Amniotic epithelial cell (primary cell): ENCODE results near the gene CD40LG.

Experiments
- DNase-seq: peaks from one replicate; pipeline ENCODE4 v3.0.0-alpha.2; 2010; ENCODE audit warnings: low read depth

CD40LG gene

DNA sequence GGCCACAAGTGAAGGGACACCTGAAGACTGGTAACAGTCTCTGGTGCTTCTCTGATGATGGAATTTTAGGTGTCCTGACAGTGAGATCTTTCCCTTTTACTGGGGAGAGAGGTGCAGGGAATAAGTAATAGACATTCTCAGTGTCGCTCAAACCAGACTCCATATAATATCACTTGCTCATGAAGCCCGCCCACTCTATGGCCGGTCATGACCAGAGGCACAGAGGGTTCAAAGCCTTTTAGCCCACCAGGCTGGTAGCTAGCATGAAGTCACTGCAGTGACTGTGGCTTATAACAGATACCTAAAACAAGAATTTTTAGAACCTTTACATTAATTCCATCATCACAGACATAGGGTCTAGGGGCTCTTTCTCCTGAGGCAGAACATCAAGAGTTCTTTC lies 2.9 kb downstream of the CD40LG start:
- DNase-seq, result no peak

DNA sequence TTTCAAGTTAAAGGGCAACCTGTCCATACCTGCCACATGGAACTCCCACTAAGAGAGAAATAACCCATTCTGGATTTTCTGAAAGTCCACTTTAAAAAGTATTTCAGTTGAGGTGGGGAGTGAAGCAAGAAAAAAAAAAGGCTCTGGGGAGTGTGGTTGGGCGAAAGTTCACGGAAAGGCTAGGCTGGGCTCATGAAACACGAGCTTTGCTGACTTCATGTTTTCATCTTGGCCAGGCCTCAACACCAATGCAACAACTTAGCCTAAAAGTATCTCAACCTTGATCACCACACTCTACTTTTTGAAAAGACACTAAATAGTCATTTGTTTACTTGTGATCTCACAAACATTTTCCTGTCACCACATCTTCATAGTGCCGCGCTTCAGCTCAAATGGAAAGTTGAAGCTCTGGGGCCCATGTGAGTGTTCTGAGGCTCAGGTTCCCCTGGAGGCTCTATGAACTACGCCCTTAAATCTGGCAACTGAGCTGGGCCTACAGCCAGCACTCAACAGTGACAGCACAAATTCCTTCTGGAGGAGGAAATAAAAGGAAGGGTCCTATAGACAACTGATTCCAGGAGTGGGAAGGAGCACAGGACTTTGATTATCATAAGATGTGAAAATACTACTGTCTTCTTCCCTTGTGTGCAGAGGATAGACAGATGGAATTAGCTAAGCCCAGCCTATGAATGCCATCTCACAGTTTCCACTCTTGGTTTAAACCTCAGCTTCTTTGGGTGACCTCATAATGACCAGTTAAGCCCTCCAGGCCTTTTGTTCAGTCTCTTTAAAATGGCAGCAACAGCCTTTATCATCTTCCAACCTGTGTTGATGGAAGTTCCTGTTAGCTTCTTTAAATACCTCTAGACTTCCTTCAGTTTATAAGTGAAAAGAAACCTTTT lies 5.1 kb downstream of the CD40LG start:
- no peak for DNase-seq

DNA sequence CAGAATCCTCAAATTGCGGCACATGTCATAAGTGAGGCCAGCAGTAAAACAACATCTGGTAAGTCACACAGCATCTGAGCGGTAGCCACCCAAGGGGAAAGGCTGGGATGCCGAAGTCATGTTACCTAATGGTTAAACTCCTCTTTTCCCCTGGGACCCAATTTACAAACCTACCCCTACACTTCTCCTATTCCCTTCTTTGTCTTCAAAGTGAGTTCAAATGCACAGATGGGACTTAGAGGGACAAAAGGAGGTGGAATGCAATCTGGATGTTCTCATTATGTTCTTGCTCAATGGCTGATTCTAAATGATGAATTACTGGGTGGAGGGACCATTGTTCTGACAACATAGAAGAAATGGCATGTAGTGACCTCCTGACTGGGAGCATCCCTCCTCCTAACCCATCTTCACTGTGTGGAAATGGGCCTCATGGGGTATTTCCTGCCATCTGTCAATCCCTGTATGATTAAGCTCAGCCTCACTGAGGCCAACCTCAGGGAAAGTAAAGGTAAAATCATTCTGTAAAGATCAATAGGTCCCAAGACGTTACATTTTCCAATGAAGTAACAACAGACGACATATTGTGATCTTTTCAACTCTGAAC lies 8.5 kb downstream of the CD40LG start:
- DNase-seq, result no peak

DNA sequence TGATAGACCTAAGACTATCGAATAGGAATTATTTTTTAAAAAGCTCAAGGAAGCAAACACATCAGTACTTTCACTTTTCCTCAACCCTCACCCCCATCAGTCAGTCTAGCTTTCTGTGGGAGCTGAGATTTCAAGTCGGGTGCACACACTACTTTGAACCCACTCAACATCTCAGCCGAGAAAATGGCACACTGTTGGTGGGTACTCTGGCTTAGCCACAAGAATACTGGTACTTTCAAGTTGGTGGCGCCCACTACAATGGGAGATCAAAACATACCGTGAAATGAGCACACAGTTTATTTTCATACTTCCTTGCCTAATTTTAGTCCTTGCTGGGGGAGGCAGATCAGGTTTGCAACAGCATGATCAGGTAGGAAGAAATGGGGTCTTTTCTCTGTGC lies 10.2 kb downstream of the CD40LG start:
- no peak for DNase-seq

DNA sequence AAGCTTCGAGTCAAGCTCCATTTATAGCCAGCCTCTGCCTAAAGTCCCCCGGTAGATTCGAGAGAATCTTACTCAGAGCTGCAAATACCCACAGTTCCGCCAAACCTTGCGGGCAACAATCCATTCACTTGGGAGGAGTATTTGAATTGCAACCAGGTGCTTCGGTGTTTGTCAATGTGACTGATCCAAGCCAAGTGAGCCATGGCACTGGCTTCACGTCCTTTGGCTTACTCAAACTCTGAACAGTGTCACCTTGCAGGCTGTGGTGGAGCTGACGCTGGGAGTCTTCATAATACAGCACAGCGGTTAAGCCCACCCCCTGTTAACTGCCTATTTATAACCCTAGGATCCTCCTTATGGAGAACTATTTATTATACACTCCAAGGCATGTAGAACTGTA lies 11.2 kb downstream of the CD40LG start:
- no peak for DNase-seq

DNA sequence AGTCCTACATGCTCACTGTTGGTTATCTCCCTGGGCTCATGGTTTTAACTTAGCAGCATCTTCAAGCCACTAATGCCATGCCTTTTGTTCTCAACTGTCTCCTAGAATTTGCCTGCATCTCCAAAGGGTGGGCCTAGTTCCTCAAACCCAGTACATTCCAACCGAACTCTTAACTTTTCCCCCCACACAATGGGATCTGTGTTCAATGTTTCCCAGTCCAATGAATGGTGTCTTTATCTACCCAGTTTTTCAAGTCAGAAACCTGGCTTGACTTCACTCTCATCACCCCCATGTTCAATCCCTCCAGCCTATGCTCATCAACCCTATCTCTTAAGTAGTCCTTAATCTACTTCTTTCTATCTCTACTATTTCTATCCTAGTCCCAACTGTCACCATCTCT lies 12.9 kb downstream of the CD40LG start:
- DNase-seq, result no peak

DNA sequence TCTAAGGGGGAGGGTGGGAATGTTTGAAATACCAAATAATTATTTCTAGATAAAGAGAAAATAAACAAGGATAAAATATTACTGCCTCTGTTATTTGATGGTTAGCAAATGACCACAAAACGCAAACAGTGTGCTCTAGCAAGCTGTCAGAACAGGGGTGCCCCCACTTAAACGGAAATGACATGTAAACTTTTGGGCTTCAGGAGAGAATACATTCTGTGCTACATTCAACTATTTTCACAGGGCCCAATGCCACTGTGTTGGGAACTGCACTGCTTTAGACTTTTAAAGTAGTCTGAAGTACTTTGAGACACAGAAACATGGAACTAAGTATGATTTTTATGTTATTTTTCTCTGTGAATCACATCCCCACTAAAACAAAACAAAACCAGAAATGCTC lies 14.1 kb downstream of the CD40LG start:
- no peak for DNase-seq

DNA sequence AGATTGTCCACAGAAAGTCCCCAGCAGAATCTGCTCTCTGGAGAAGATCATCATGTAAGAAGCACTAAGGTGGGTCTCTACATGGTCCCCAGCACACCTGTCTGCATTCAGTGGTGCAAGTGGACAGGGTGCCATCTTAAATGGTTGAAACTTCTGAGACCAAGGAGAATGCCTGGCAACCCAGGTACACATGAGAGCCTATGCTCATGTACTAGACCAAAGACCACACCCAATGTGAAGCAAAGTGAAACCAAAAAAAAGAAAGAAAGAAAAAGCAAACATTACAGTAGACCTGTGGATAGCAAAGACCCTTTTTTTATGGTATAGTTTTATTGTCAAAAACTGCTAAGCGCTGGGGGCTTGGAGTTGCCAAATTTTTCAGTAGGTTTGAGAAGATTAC lies 15.0 kb downstream of the CD40LG start:
- no peak for DNase-seq

DNA sequence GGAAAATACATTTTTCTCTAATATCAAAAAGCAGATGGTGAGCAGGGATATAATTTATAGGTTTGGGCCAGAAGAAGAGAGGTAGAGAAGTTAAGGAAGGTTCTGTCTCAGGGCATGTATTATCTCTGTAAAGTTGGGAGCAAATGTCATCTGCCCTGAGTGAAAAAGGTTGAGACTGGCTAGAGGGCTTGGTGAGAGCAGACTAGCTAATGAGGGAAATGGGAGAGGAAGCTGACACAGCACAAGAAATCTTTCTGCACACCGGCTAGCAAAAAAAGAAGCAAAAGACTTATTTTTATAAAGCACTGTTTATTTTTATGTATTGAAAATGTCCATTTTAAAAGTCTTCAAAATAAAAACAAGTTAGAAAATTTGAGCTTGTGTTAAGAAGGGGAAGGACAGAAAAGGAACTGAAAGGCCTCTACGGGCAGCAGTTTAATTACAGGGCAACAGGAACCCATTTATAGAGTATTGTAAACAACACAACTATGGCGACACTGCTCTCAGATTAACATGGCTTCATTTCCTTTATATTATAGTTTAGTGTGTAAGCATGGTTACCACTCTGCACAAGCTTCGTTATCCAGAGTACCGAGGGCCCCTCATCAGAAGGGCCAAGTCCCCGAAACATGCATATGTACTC lies 17.4 kb downstream of the CD40LG start:
- DNase-seq, result no peak

DNA sequence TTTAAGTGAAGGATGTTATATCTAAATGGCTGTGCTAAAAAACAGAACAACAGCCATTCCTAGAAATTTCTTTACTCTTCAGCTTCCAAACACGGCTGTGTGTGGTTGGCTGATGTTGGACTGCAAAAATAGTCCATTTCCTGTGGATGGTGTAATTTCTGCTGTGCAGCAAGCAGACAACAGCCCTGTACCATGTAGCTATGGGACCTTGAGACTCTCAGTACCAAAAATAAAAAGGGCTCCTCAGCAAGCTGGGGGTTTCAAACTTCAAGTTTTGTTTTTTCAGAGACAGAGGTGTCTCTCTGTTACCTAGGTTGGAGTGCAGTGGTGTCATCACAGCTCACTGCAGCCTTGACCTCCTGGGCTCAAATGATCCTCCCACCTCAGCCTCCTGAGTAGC lies 18.1 kb downstream of the CD40LG start:
- no peak for DNase-seq

DNA sequence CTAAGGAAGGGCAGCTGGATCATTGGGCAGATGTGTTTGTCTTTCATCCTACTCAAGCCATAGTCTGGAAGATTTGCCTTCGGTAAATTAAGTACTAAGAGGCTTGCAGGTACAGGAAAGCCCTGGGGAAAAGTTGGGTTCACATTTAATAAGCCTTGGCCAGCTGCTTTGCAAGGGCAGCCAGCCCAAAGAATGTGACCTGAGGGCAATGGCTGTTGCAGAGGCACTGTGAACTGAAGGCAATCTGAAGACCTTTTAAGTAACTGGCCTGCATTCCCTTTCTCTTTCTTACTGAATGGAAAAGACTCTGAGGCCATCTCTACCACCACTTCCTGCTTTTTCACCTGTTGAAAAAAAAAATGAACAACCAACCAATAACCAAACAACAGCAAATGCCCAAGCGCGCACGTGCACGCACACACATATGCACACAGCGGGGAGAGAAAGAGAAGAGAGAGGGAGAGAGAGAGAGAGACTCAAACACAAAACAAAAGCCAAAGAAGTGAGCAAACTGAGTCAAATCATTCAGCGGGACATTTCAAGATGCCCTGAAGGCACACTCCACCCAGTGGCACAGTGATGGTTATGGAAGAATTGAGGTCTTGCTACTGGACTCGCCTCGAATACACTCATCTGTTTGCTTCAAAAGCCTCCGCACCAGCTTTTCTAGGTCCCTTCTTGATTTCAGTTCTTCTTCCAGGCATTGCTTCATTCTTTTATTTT lies 19.6 kb downstream of the CD40LG start:
- DNase-seq, result no peak

DNA sequence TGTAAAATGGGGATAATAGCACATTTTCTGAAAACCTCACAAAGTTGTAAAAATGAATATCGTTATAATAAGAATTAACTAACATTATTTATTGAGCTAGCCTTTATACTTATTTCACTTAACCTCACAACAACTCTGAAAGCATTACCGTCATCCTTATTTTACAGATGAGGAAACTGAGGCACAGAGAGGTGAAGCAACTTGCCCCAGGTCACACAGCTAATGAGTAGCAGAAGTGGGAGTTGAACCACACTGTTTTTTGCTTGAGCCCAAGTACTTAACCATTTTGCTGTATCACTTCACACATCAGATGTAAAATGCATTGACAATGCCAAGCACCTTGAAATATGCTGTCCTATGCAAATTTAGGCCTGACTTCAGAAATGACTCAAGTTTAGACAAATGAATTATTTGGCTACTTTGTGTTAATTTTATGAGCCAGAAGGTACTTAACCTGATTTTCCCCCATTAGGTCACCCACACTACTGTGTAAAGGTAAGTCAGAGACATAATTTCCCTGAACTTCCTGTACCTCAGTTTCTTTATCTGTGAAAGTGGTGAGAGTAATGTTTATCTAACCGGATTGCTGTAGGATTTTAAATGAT lies 23.1 kb downstream of the CD40LG start:
- DNase-seq, result no peak

DNA sequence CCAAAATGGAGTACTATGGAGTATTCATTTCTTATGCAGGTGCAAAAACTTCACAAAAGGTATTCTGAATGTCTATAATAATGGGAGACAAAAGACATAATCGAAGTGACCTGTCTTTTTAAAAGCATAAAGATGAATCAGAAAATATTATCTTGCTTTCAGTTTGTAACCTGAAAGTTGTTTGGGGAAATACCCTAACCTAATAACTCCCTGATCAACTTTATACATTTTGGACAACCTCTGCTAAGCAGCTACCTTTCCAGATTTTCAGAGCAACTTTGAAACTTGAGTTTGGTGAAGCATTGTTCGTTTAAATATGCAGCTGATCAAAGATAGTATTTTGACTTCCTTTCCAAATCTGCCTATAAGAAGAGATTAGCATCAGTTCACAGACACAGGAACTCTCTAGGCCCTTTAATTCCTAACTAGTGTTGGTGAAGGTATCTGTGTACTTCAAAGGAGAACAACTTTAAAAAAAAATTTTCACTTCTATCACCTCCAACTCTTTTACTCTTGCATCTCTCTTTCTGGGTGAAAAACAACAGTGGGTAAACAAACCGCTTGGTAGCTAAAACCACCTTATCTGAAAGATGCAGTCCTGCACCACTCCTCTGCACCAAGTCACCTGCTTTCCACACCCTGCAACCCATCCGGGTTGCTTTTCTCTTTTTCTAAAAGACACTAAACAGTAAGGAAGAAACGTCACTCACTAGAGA lies 26.5 kb downstream of the CD40LG start:
- no peak for DNase-seq

DNA sequence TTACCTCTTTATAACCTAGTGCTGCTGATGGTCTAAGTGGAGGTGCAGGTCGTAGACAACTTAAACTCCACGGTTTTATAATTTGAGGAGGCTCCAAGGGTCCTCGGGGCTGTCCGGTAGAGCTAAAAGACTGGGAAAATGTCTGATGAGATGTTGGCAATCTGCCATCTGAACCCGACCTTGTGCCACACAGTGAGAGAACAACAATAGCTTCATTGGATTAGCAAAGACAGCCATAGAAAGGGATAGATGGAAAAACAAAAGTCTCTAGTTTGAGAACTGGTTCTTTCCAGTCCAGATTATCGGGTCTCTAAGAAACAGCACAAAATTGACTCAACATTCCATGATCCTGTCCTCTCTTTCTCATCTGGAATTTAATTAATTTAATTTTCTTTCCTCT lies 31.6 kb downstream of the CD40LG start:
- DNase-seq, result no peak

DNA sequence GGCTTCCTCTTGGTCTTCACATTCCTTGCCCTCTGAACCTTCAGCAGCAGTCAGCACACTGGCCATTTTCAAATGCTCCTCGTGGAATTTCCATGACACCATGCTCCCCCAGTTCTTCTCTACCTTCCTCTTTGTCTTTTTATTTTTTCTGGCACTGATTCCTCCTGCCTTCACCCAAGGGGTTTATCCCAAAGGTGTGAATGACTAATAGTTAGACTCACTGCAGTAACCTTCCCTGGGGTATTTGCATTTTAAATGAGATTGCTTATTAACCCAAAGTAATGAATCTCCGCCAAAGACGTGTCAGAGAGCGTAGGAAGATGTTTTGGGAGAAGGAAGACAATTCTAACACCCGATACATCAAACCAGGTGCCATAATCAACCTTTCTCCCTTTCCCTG lies 36.2 kb downstream of the CD40LG start:
- DNase-seq, result no peak

DNA sequence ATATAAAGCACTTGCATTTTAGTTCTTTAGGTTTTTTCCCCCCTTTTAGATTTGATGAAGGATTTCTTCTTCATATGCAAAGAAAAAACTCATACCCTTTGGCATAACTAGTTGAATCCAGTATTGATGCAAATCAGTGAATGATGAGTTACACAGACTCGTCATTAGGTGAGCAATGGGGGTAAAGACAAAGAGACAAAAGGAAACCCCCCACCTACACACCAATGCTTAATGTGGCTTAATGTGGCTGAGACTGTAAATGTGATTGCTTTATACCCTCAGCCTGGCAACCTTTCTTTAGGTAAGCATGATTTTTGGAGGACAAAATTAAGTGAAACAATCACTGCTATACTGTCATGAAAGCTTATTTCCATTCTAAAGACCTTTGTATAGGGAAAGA lies 39.5 kb downstream of the CD40LG start:
- DNase-seq, result no peak

DNA sequence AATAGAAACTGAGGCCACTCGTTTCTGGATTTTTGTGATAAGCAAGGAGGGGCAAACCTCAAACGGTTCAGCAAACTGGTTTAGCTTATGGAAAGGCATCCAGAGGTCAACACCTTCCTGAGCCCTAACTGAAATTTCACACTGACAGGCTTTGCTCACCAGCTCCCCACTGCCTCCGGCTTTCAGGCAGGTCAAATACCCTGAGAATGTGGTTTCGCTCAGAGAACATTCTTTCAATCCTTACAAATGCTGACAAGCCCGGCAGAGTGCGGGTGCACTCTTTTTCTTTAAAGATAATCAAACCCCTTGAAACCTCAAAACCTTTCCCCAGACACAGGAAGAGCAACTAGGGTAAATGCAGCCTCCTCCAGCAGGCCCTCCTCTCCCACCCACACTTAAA lies 41.5 kb downstream of the CD40LG start:
- peak; percentile 81 for DNase-seq

DNA sequence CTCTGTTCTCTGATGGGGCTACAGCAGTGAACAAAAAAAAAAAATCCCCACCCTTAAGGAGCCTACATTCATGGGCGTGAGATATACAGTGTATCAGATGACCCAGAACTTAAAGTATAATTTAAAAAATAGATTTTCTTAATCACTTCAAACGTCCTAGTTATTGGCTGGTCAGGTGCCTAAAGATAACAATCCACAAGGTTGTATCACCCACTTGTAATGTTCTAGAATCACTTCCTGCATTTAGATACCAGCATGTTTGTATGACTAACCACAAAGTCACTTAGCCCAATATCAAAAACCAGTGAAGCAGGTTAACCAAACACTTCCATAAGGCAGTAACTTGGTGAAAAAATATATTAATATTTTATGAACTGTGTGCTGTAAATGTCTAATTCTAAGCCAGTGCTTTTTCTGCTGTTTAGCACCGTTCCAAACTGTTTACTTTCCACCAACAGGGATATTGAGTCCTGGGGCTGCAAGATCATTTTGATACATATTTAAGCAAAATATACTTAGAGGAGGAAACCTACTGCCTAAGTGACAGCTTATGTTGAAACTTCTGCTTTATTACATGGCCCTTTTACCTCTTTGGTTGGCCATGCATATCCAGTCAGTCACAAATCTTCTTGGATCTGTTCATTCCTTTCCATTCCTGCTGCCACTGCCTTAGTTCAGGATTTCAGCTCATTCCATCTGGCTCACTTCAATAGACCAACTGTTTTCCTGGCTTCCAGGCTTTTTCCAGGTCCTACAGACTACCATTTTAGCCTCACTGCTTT lies 43.3 kb downstream of the CD40LG start:
- DNase-seq, result peak; percentile 9

DNA sequence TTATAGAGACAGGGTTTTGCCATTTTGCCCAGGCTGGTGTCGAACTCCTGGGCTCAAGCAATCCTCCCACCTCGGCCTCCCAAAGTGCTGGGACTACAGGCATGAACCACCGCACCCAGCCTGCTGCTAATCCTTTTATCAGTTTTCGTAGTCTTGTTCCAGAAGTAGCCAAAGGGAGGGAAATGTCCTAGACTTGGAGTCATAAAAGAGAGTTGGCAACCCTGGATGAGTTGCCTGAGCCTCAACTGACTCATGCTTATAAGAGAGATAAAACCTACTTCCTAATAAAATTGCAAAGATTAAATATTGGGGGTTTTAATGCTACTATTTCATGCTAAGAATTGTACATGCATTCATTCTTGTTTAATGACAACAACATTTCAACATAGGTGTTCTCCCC lies 44.3 kb downstream of the CD40LG start:
- DNase-seq, result peak; percentile 58

DNA sequence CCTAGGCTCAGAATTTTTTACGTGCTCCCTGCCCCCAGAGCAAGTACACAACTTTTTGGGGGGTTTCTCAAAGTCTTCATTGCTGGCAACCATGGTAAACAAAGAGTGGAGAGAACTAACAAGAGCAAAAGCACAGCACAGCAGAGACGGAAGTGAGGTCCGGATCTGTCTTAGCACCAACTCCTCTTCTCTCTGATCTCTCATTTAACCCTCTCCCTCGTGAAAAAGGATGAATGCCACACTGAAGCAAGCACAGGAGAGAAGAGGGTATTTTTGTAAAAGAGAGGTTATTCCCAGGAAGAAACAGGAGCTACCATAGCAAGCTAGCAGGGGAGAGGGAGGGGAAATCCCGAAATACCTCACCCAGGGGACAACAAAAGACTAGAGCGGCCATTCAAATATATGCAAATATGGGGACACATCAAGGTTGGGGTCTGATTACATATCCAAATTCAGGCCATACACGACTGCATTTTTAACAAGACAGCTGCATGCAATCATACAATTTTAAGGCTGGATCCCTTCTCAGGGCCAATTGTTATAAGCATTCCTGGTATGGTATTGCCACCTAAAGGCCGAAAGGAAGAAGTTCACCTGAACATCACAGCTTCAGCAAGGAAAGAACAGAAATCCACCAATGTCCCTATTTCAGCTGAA lies 46.6 kb downstream of the CD40LG start:
- peak; percentile 32 for DNase-seq
